Keratinocyte (primary cell): Measurements from ENCODE around the gene BTG1. TPM values are rescaled to one million over a fixed set of nuclear protein-coding genes. Genes with fewer than 3 reads are reported as not detected.

ENCODE experiments used
- DNase-seq: peaks from one replicate; pipeline ENCODE4 v3.0.0-alpha.2; 2011; ENCODE audit warnings: low read depth, missing footprints, low spot score
- FAIRE-seq: peaks from 2 replicates; lab custom pipeline; 2011; peaks lifted over from hg19 to GRCh38; lab: Jason Lieb, UNC
- H2AFZ ChIP-seq: 2 replicates; pipeline ENCODE4 v1.6.0; 2012; ENCODE audit warnings: low read length, control low read depth, inconsistent platforms; ENCODE audit not compliant: control insufficient read depth
- H3K27ac ChIP-seq: 2 replicates; pipeline ENCODE4 v1.5.1; 2011; ENCODE audit warnings: low read length; ENCODE audit not compliant: control insufficient read depth, insufficient read depth
- H3K27me3 ChIP-seq: 3 replicates; pipeline ENCODE4 v1.6.0; 2011; ENCODE audit warnings: low read length; ENCODE audit not compliant: control insufficient read depth, insufficient read depth; ENCODE audit errors: extremely low read depth
- H3K36me3 ChIP-seq, 2 experiments: 2 replicates in 1 of 2; 3 replicates in 1 of 2; pipeline ENCODE4 v1.5.1; 2011; ENCODE audit warnings: low read length in 2 of 2, mild to moderate bottlenecking in 1 of 2; ENCODE audit not compliant: control insufficient read depth in 2 of 2, insufficient read depth in 2 of 2; ENCODE audit errors: extremely low read depth in 1 of 2
- H3K4me1 ChIP-seq: 3 replicates; pipeline ENCODE4 v1.5.1; 2011; ENCODE audit warnings: low read length; ENCODE audit not compliant: control insufficient read depth, insufficient read depth; ENCODE audit errors: extremely low read depth
- H3K4me2 ChIP-seq: 3 replicates; pipeline ENCODE4 v1.6.0; 2011; ENCODE audit warnings: low read depth, low read length; ENCODE audit not compliant: control insufficient read depth, insufficient read depth; ENCODE audit errors: extremely low read depth
- H3K4me3 ChIP-seq, 3 experiments: fragments of 200-600 bp in 1 of 3; sonication (generic) in 1 of 3; 2 replicates in 2 of 3; 3 replicates in 1 of 3; pipeline ENCODE4 v1.5.1; 2011 to 2016; ENCODE audit warnings: low read length in 3 of 3, mild to moderate bottlenecking in 3 of 3, control low read depth in 2 of 3, inconsistent platforms in 1 of 3, low read depth in 1 of 3, mixed read lengths in 1 of 3, mixed run types in 1 of 3, moderate library complexity in 1 of 3; ENCODE audit not compliant: control insufficient read depth in 2 of 3, insufficient read depth in 2 of 3; ENCODE audit errors: extremely low read depth in 1 of 3
- H3K79me2 ChIP-seq: 2 replicates; pipeline ENCODE4 v1.6.0; 2012; ENCODE audit warnings: low read length; ENCODE audit not compliant: control insufficient read depth, insufficient read depth
- H3K9ac ChIP-seq: 3 replicates; pipeline ENCODE4 v1.6.0; 2011; ENCODE audit warnings: low read length; ENCODE audit not compliant: control insufficient read depth, insufficient read depth; ENCODE audit errors: extremely low read depth
- H3K9me1 ChIP-seq: 3 replicates; pipeline ENCODE4 v1.6.0; 2011; ENCODE audit warnings: low read length; ENCODE audit not compliant: control insufficient read depth, insufficient read depth; ENCODE audit errors: extremely low read depth
- H3K9me3 ChIP-seq: 2 replicates; pipeline ENCODE4 v1.5.1; 2012; ENCODE audit warnings: low read depth, low read length; ENCODE audit not compliant: control insufficient read depth
- H4K20me1 ChIP-seq: 3 replicates; pipeline ENCODE4 v1.6.0; 2011; ENCODE audit warnings: low read length; ENCODE audit not compliant: control insufficient read depth, insufficient read depth; ENCODE audit errors: extremely low read depth
- EZH2 ChIP-seq: IDR thresholded peaks from one replicate; pipeline ENCODE4 v1.6.1; 2012; ENCODE audit warnings: inconsistent platforms, mild to moderate bottlenecking, low read length, moderate library complexity
- dilution Hi-C: fragments of 300-500 bp; cut with MboI; formaldehyde crosslinking; loops from one replicate; pipeline ENCODE4 v1.7.0; 2020; ENCODE audit warnings: low sequenced_read_pairs; ENCODE audit not compliant: extremely low pct_ligation_motif_present
- polyA minus RNA-seq, 3 experiments: library from RNA; depleted of rRNA, polyadenylated mRNA; stranded (reverse); fragments of >200 nt; gene quantifications; 1 replicate in 1 of 3; 2 replicates in 1 of 3; 3 replicates in 1 of 3; pipeline ENCODE4 v1.2.3, GENCODE V29; 2011
- polyA plus RNA-seq, 5 experiments: library from polyadenylated mRNA; depleted of rRNA in 3 of 5; stranded (reverse) in 3 of 5; stranded (forward) in 1 of 5; unstranded in 1 of 5; fragments of >200 nt; gene quantifications; 1 replicate in 1 of 5; 2 replicates in 3 of 5; 3 replicates in 1 of 5; pipeline versions ENCODE4 v1.2.1 to v1.2.3, GENCODE V29; 2011 to 2012; ENCODE audit warnings: missing spikeins in 2 of 5, low read depth in 1 of 5, low replicate concordance in 1 of 5
- TF ChIP-seq, protein P1 (sequence below), 3 experiments: IDR thresholded peaks in 1 of 3; conservative IDR thresholded peaks in 1 of 3; optimal IDR thresholded peaks in 1 of 3; 2 replicates in 2 of 3; 3 replicates in 1 of 3; pipeline versions ENCODE3 to v1.5.1; 2011; ENCODE audit warnings: low read length in 3 of 3, mild to moderate bottlenecking in 3 of 3, moderate library complexity in 2 of 3, control low read depth in 1 of 3, inconsistent platforms in 1 of 3; ENCODE audit not compliant: insufficient read depth in 2 of 3; ENCODE audit errors: extremely low read depth in 1 of 3

BTG1 gene, protein sequence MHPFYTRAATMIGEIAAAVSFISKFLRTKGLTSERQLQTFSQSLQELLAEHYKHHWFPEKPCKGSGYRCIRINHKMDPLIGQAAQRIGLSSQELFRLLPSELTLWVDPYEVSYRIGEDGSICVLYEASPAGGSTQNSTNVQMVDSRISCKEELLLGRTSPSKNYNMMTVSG
- polyA plus RNA-seq (36.8 to 58.5 TPM (median 40.7 TPM) in 3 replicates), polyA minus RNA-seq (48.3 to 107 TPM (median 85.3 TPM) in 3 replicates)
- polyA plus RNA-seq (2011; ENCODE audit: low read depth) = 233 TPM
- 56.8 and 71.8 TPM in 2 replicates for polyA plus RNA-seq (2011; cell fraction: cytosol; rRNA removed)
- polyA plus RNA-seq (2011; cell fraction: nucleus; rRNA removed) = 66.3 and 69.7 TPM in 2 replicates
- polyA plus RNA-seq (2012; ENCODE audit: low replicate concordance) = 33.3 and 129 TPM in 2 replicates
- 17.8 TPM for polyA minus RNA-seq (2011; cell fraction: cytosol; rRNA and poly(A)+ RNA removed)
- polyA minus RNA-seq (2011; cell fraction: nucleus; rRNA and poly(A)+ RNA removed) = 40.1 and 70.0 TPM in 2 replicates

DNA sequence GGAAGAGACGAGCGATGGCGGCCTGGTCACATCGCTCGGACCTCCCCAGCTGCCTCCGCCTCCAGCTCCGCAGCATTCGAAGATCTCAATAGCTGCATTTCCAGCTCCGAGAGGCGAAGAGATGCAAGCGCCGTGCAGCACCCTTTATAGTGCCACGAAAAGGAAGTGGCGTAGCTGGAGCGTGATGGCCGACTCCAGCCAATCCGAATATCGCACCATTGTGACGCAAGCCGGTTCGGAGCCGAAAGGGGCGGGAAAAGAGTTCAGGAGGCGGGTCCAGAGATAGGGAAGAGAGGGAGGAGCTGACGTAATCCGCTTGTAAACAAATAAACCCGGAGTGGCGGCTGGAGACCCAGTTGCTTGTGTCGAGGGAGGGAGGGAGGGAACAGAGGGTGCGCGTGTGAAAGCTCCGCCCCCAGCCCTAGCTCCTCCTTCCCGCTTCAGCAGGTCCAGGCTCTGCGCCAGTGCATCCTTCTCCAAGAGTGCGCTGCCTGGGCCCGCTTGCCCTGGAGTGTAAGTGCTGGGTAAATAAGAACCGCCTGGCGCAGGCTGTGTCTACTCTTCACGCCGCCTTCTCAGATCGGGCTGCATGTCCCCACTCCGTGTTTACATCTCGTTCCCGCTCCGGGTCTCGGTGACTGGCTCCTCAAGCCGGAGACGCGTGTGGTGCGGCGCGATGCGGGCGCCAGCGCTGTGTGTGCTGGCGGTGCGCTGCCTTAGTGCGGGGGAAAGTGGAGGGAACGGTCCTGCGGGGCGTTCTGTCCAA, at the start of gene BTG1:
Gene BTG1, minus strand, starts transcription at position 116 of the 766 bp plus-strand sequence. CDS start 311 bp downstream, outside the sequence.
- H3K9me3 ChIP-seq = no peaks in the 10 kb centered on the region
- H3K4me2 ChIP-seq = peak within 1 kb of the TSS; percentile 93
- dilution Hi-C loops = no loop called here
- peak; percentile 88 for FAIRE-seq
- H3K27me3 ChIP-seq = no peaks in the 10 kb centered on the region
- peaks cover 26% of the 10 kb centered on the region for H3K4me1 ChIP-seq
- H3K27ac ChIP-seq = peak within 1 kb of the TSS; percentile 99
- H3K4me3 ChIP-seq = peak within 1 kb of the TSS; percentile 71 to 96 (median 93)
- TF ChIP-seq EZH2 = no peak
- TF ChIP-seq, protein P1, sequence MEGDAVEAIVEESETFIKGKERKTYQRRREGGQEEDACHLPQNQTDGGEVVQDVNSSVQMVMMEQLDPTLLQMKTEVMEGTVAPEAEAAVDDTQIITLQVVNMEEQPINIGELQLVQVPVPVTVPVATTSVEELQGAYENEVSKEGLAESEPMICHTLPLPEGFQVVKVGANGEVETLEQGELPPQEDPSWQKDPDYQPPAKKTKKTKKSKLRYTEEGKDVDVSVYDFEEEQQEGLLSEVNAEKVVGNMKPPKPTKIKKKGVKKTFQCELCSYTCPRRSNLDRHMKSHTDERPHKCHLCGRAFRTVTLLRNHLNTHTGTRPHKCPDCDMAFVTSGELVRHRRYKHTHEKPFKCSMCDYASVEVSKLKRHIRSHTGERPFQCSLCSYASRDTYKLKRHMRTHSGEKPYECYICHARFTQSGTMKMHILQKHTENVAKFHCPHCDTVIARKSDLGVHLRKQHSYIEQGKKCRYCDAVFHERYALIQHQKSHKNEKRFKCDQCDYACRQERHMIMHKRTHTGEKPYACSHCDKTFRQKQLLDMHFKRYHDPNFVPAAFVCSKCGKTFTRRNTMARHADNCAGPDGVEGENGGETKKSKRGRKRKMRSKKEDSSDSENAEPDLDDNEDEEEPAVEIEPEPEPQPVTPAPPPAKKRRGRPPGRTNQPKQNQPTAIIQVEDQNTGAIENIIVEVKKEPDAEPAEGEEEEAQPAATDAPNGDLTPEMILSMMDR (optimal IDR thresholded peaks at IDR 0.05 in 1 of 3, IDR thresholded peaks at IDR 0.05 in 1 of 3, conservative IDR thresholded peaks at IDR 0.05 in 1 of 3; ENCODE audit: extremely low read depth in 1 of 3, insufficient read depth in 2 of 3, low read length in 3 of 3) = no peak
- H3K36me3 ChIP-seq = peaks cover 0 to 19% of the 10 kb centered on the region in 2 experiments
- H3K79me2 ChIP-seq = peaks cover 44% of the 10 kb centered on the region
- peaks cover 5% of the 10 kb centered on the region for H4K20me1 ChIP-seq
- peak; percentile 97 for DNase-seq
- no peaks in the 10 kb centered on the region for H3K9me1 ChIP-seq
- peak within 1 kb of the TSS; percentile 91 for H3K9ac ChIP-seq
- H2AFZ ChIP-seq = peak within 1 kb of the TSS; percentile 98

DNA sequence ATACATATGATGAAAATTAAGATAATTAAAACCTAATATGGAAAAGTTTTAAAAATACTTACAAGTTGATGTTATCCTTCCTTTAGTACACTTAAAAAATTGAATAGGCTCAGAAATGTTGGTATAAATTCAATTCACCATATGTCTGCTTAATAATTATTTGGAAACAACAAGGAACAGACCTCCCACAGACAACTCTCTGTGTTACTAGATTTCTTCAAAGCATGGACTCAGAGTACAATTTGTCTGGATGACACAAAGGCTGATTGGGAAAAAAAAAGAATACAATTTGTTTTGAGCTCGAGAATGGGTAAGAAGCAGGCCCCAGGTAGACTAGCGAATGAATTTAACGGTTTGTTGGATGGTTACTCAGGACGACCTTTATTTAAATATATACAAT, 48.9 kb upstream of the BTG1 start:
- dilution Hi-C loops = no loop called here
- TF ChIP-seq EZH2 = no peak
- TF ChIP-seq, protein P1 (optimal IDR thresholded peaks at IDR 0.05 in 1 of 3, IDR thresholded peaks at IDR 0.05 in 1 of 3, conservative IDR thresholded peaks at IDR 0.05 in 1 of 3; ENCODE audit: extremely low read depth in 1 of 3, insufficient read depth in 2 of 3, low read length in 3 of 3) = no peak
- H3K36me3 ChIP-seq = no peaks in the 10 kb centered on the region

More for the DNA sequence above, 48.9 kb upstream of the BTG1 start:
- no peaks in the 10 kb centered on the region for H3K27me3 ChIP-seq
- no peaks in the 10 kb centered on the region for H3K9me1 ChIP-seq
- no peak overlapping the region for H3K4me2 ChIP-seq
- H3K4me1 ChIP-seq = no peaks in the 10 kb centered on the region
- no peak overlapping the region for H3K4me3 ChIP-seq
- DNase-seq (no peak), FAIRE-seq (no peak)
- H4K20me1 ChIP-seq = no peaks in the 10 kb centered on the region
- no peak overlapping the region for H3K9ac ChIP-seq
- H2AFZ ChIP-seq = no peak overlapping the region
- H3K79me2 ChIP-seq = no peaks in the 10 kb centered on the region
- H3K27ac ChIP-seq = no peak overlapping the region
- H3K9me3 ChIP-seq = peaks cover 2% of the 10 kb centered on the region
